Caco-2 (cell line): ENCODE data around the gene CFAP58. TPM values are rescaled to one million over a fixed set of nuclear protein-coding genes. Genes with fewer than 3 reads are reported as not detected.

Source experiments
- BruUV-seq: library from RNA; stranded (reverse); fragments of 400-500 nt; replicated peaks from 2 replicates; lab custom pipeline; 2021; lab: Mats Ljungman, UMichigan
- CTCF ChIA-PET: fragments of 300-600 bp; sonication (Branson Sonifier 250); formaldehyde crosslinking; loops from one replicate; lab custom pipeline; 2022; ENCODE audit warnings: antibody characterized with exemption; lab: Charles Lee
- POLR2A ChIA-PET: fragments of 300-600 bp; sonication (Branson Sonifier 250); formaldehyde crosslinking; loops from one replicate; lab custom pipeline; 2022; ENCODE audit warnings: antibody characterized with exemption; lab: Charles Lee
- DNase-seq, 2 experiments: peaks; one replicate each; pipeline versions ENCODE4 v3.0.0 to v3.0.0-alpha.2; 2020 to 2022
- H3K27me3 ChIP-seq: replicated peaks from 2 replicates; pipeline ENCODE4 v1.6.0; 2011; ENCODE audit warnings: low read length; ENCODE audit not compliant: control insufficient read depth, insufficient read depth
- H3K36me3 ChIP-seq: 2 replicates; pipeline ENCODE4 v1.5.1; 2011; ENCODE audit warnings: low read length; ENCODE audit not compliant: control insufficient read depth, insufficient read depth
- H3K4me1 ChIP-seq: fragments of 250-450 bp; sonication (Bioruptor Pico); 2 replicates; pipeline ENCODE4 v1.5.1; 2020; ENCODE audit warnings: mild to moderate bottlenecking
- H3K4me3 ChIP-seq: 2 replicates; pipeline ENCODE4 v1.5.1; 2011; ENCODE audit warnings: low read depth, mild to moderate bottlenecking, control low read depth, low read length
- H3K9me3 ChIP-seq: fragments of 250-450 bp; sonication (Bioruptor Pico); 2 replicates; pipeline ENCODE4 v1.5.1; 2020; ENCODE audit warnings: mild to moderate bottlenecking, moderate library complexity
- H3K27ac Mint-ChIP-seq: one replicate; pipeline ENCODE4 v1.8.0; 2022; ENCODE audit warnings: mixed read lengths; ENCODE audit not compliant: unreplicated experiment
- H3K27me3 Mint-ChIP-seq: one replicate; pipeline ENCODE4 v1.8.0; 2022; ENCODE audit warnings: mixed read lengths; ENCODE audit not compliant: insufficient read depth, unreplicated experiment
- H3K36me3 Mint-ChIP-seq: one replicate; pipeline ENCODE4 v1.8.0; 2022; ENCODE audit warnings: mild to moderate bottlenecking, mixed read lengths; ENCODE audit not compliant: insufficient read depth, unreplicated experiment
- H3K4me1 Mint-ChIP-seq: one replicate; pipeline ENCODE4 v1.8.0; 2022; ENCODE audit warnings: low read depth, mixed read lengths; ENCODE audit not compliant: unreplicated experiment
- H3K4me3 Mint-ChIP-seq: one replicate; pipeline ENCODE4 v1.8.0; 2022; ENCODE audit warnings: mild to moderate bottlenecking, moderate library complexity, mixed read lengths; ENCODE audit not compliant: unreplicated experiment
- H3K9me3 Mint-ChIP-seq: one replicate; pipeline ENCODE4 v1.8.0; 2022; ENCODE audit warnings: mixed read lengths; ENCODE audit not compliant: unreplicated experiment
- CTCF ChIP-seq, 2 experiments: fragments of 200-600 bp in 1 of 2; IDR thresholded peaks; 1 replicate in 1 of 2; 2 replicates in 1 of 2; pipeline versions ENCODE4 v1.5.1 to v1.8.0; 2011 to 2022; ENCODE audit warnings: antibody characterized with exemption in 1 of 2, control low read depth in 1 of 2, inconsistent platforms in 1 of 2, low read depth in 1 of 2, low read length in 1 of 2, mild to moderate bottlenecking in 1 of 2, moderate library complexity in 1 of 2; ENCODE audit not compliant: insufficient read depth in 1 of 2, severe bottlenecking in 1 of 2, unreplicated experiment in 1 of 2
- intact Hi-C: fragments of 100-400 bp; cut with micrococcal nuclease; formaldehyde crosslinking; loops from one replicate; pipeline ENCODE4 v1.10.0; 2022; ENCODE audit not compliant: unreplicated experiment
- total RNA-seq: library from RNA; stranded (reverse); gene quantifications from 2 replicates; pipeline ENCODE4 v1.2.3, GENCODE V29; 2022

CFAP58 gene
- total RNA-seq, 1 experiment from 2014 or later = not detected

- CTCF ChIA-PET = interaction anchor here (0.7 to 2.2 kb wide), 13 partner anchors 10 to 318 kb away, joined by 3 to 11 read pairs (median 6); partner anchors contain the start of genes CFAP58 and ITPRIP
- no peaks in the 10 kb centered on the region for H3K9me3 ChIP-seq
- no peak overlapping the region for H3K27ac Mint-ChIP-seq
- H3K4me1 ChIP-seq = no peaks in the 10 kb centered on the region
- no TSS peak for BruUV-seq
- H3K4me1 Mint-ChIP-seq = peaks cover 8% of the 10 kb centered on the region
- POLR2A ChIA-PET = interaction anchor here (0.8 kb wide), 1 partner anchor 33 kb away, joined by 3 read pairs; no protein-coding TSS in a partner anchor
- H3K4me3 ChIP-seq = no peak overlapping the region
- H3K27me3 ChIP-seq = no peaks in the 10 kb centered on the region
- no peaks in the 10 kb centered on the region for H3K27me3 Mint-ChIP-seq
- no peak overlapping the region for H3K4me3 Mint-ChIP-seq
- no peak for DNase-seq
- H3K9me3 Mint-ChIP-seq = peaks cover 9% of the 10 kb centered on the region
- H3K36me3 ChIP-seq = no peaks in the 10 kb centered on the region
- H3K36me3 Mint-ChIP-seq = peaks cover 4% of the 10 kb centered on the region
- no peak for TF ChIP-seq CTCF (IDR thresholded peaks at IDR 0.05; ENCODE audit: insufficient read depth in 1 of 2, low read depth in 1 of 2, low read length in 1 of 2, severe bottlenecking in 1 of 2, unreplicated experiment in 1 of 2)
- intact Hi-C loops = loop anchor here (1.0 kb wide), 2 partner anchors 45 to 260 kb away; no protein-coding TSS in a partner anchor
Measured at GRCh38 chr10:104304927-104305326, 48.7 kb upstream of the CFAP58 start.

GRCh38 chr10:104306897-104307296, 46.7 kb upstream of the CFAP58 start:
- no peak for DNase-seq
- Histone ChIP-seq H3K9me3 (no peaks in the 10 kb centered on the region), H3K36me3 (no peaks in the 10 kb centered on the region), H3K4me3 (no peak overlapping the region), H3K4me1 (no peaks in the 10 kb centered on the region), H3K27me3 (no peaks in the 10 kb centered on the region)
- ChIA-PET CTCF (interaction anchor here (0.7 to 2.2 kb wide), 6 partner anchors 15 to 316 kb away, joined by 3 to 9 read pairs (median 6); partner anchors contain the start of genes CFAP58 and ITPRIP), POLR2A (interaction anchor here (0.6 kb wide), 1 partner anchor 105 kb away, joined by 9 read pairs; no protein-coding TSS in a partner anchor)
- H3K9me3 Mint-ChIP-seq = peaks cover 9% of the 10 kb centered on the region
- no peak overlapping the region for H3K4me3 Mint-ChIP-seq
- no TSS peak for BruUV-seq
- H3K27ac Mint-ChIP-seq = no peak overlapping the region
- peaks cover under 1% of the 10 kb centered on the region for H3K36me3 Mint-ChIP-seq
- TF ChIP-seq CTCF (IDR thresholded peaks at IDR 0.05; ENCODE audit: insufficient read depth in 1 of 2, low read depth in 1 of 2, low read length in 1 of 2, severe bottlenecking in 1 of 2, unreplicated experiment in 1 of 2) = no peak
- no peaks in the 10 kb centered on the region for H3K27me3 Mint-ChIP-seq
- intact Hi-C loops = no loop called here
- H3K4me1 Mint-ChIP-seq = peaks cover 8% of the 10 kb centered on the region

- intact Hi-C loops = no loop called here
- POLR2A ChIA-PET = no interaction called here
- Mint-ChIP-seq H3K27ac (no peak overlapping the region), H3K9me3 (peaks cover 9% of the 10 kb centered on the region), H3K4me3 (no peak overlapping the region), H3K36me3 (no peaks in the 10 kb centered on the region), H3K4me1 (peaks cover 8% of the 10 kb centered on the region), H3K27me3 (no peaks in the 10 kb centered on the region)
- H3K4me3 ChIP-seq = no peak overlapping the region
- H3K4me1 ChIP-seq = no peaks in the 10 kb centered on the region
- CTCF ChIA-PET = interaction anchor here (1.4 to 2.0 kb wide), 2 partner anchors 16 to 46 kb away, joined by 4 to 5 read pairs; partner anchors contain the start of gene CFAP58
- TF ChIP-seq CTCF (IDR thresholded peaks at IDR 0.05; ENCODE audit: insufficient read depth in 1 of 2, low read depth in 1 of 2, low read length in 1 of 2, severe bottlenecking in 1 of 2, unreplicated experiment in 1 of 2) = no peak
- DNase-seq = no peak
- BruUV-seq = no TSS peak
- no peaks in the 10 kb centered on the region for H3K36me3 ChIP-seq
- H3K27me3 ChIP-seq = no peaks in the 10 kb centered on the region
- no peaks in the 10 kb centered on the region for H3K9me3 ChIP-seq
Measured at GRCh38 chr10:104307576-104308438, 45.8 kb upstream of the CFAP58 start.
